Karpas-422 (cell line): ENCODE measurements around the gene BHLHA9. TPM values are rescaled to one million over a fixed set of nuclear protein-coding genes. Genes with fewer than 3 reads are reported as not detected.

Experiments used
- DNase-seq: peaks from one replicate; pipeline ENCODE4 v3.0.0-alpha.2; 2015
- H2AFZ ChIP-seq: fragments of 200-600 bp; sonication (generic); 2 replicates; pipeline ENCODE4 v1.6.1; 2014; ENCODE audit warnings: antibody characterized with exemption, low read length, mixed read lengths
- H3K27ac ChIP-seq: fragments of 200-600 bp; sonication (generic); 2 replicates; pipeline ENCODE4 v1.5.1; 2014; ENCODE audit warnings: mild to moderate bottlenecking, low read length, moderate library complexity
- H3K27me3 ChIP-seq: fragments of 200-600 bp; sonication (generic); 2 replicates; pipeline ENCODE4 v1.6.1; 2014; ENCODE audit warnings: low read length, mixed read lengths
- H3K36me3 ChIP-seq: fragments of 200-600 bp; sonication (generic); 2 replicates; pipeline ENCODE4 v1.6.1; 2014; ENCODE audit warnings: low read length, mixed read lengths; ENCODE audit not compliant: insufficient read depth
- H3K4me1 ChIP-seq: fragments of 200-600 bp; sonication (generic); 2 replicates; pipeline ENCODE4 v1.6.1; 2014; ENCODE audit warnings: mild to moderate bottlenecking, low read length, mixed read lengths
- H3K4me2 ChIP-seq: fragments of 200-600 bp; sonication (generic); 2 replicates; pipeline ENCODE4 v1.6.1; 2014; ENCODE audit warnings: low read length, low read depth, mild to moderate bottlenecking; ENCODE audit not compliant: poor library complexity, severe bottlenecking
- H3K4me3 ChIP-seq: fragments of 200-600 bp; sonication (generic); 2 replicates; pipeline ENCODE4 v1.5.1; 2014; ENCODE audit warnings: mild to moderate bottlenecking, antibody characterized with exemption, low read length, mixed read lengths
- H3K79me2 ChIP-seq: fragments of 200-600 bp; sonication (generic); 2 replicates; pipeline ENCODE4 v1.6.1; 2014; ENCODE audit warnings: mild to moderate bottlenecking, low read length, mixed read lengths
- H3K9ac ChIP-seq: fragments of 200-600 bp; sonication (generic); 2 replicates; pipeline ENCODE4 v1.6.0; 2014; ENCODE audit warnings: low read length
- H3K9me2 ChIP-seq: fragments of 200-600 bp; sonication (generic), shearing (Covaris generic); replicated peaks from 2 replicates; pipeline ENCODE4 v1.6.0; 2014; ENCODE audit warnings: mild to moderate bottlenecking, low read length, moderate library complexity; ENCODE audit not compliant: insufficient read depth
- H3K9me3 ChIP-seq: fragments of 300-700, 200-600 bp; sonication (generic); 2 replicates; pipeline ENCODE4 v1.6.1; 2014; ENCODE audit warnings: low read length, mixed read lengths
- H4K20me1 ChIP-seq: fragments of 200-600 bp; sonication (generic); 2 replicates; pipeline ENCODE4 v1.6.1; 2014; ENCODE audit warnings: mild to moderate bottlenecking, antibody characterized with exemption, low read length, low read depth; ENCODE audit not compliant: insufficient read depth
- total RNA-seq: library from RNA; depleted of rRNA; stranded (reverse); fragments of >200 nt; shearing (Covaris generic); gene quantifications from 2 replicates; pipeline ENCODE4 v1.2.3, GENCODE V29; 2014; ENCODE audit warnings: low replicate concordance; rRNA removed

BHLHA9 gene
- total RNA-seq, 1 experiment from 2014 or later: not detected

GRCh38 chr17:1313270-1314005 is 43.2 kb downstream of the BHLHA9 start:
- H3K36me3 ChIP-seq: no peaks in the 10 kb centered on the region
- no peaks in the 10 kb centered on the region for H3K27me3 ChIP-seq
- H3K4me3 ChIP-seq: no peak overlapping the region
- H3K4me2 ChIP-seq: no peak overlapping the region
- H4K20me1 ChIP-seq: no peaks in the 10 kb centered on the region
- H3K9ac ChIP-seq: no peak overlapping the region
- H3K4me1 ChIP-seq: no peaks in the 10 kb centered on the region
- H3K9me2 ChIP-seq: no peaks in the 10 kb centered on the region
- no peak for DNase-seq
- H3K9me3 ChIP-seq: no peaks in the 10 kb centered on the region
- H2AFZ ChIP-seq: no peak overlapping the region
- no peak overlapping the region for H3K27ac ChIP-seq
- H3K79me2 ChIP-seq: no peaks in the 10 kb centered on the region

GRCh38 chr17:1315409-1315808 is 45.2 kb downstream of the BHLHA9 start:
- H3K4me2 ChIP-seq: no peak overlapping the region
- H4K20me1 ChIP-seq: no peaks in the 10 kb centered on the region
- H3K27me3 ChIP-seq: no peaks in the 10 kb centered on the region
- DNase-seq: no peak
- no peak overlapping the region for H3K4me3 ChIP-seq
- H3K9ac ChIP-seq: no peak overlapping the region
- no peaks in the 10 kb centered on the region for H3K79me2 ChIP-seq
- no peaks in the 10 kb centered on the region for H3K9me3 ChIP-seq
- no peak overlapping the region for H3K27ac ChIP-seq
- no peaks in the 10 kb centered on the region for H3K9me2 ChIP-seq
- H3K4me1 ChIP-seq: no peaks in the 10 kb centered on the region
- H2AFZ ChIP-seq: no peak overlapping the region
- H3K36me3 ChIP-seq: no peaks in the 10 kb centered on the region

GRCh38 chr17:1315891-1316403 is 45.7 kb downstream of the BHLHA9 start:
- Histone ChIP-seq H3K9ac (no peak overlapping the region), H3K27me3 (no peaks in the 10 kb centered on the region), H2AFZ (no peak overlapping the region), H3K9me3 (no peaks in the 10 kb centered on the region), H3K36me3 (no peaks in the 10 kb centered on the region), H3K4me2 (no peak overlapping the region), H3K79me2 (no peaks in the 10 kb centered on the region), H3K27ac (no peak overlapping the region), H3K4me1 (no peaks in the 10 kb centered on the region), H3K4me3 (no peak overlapping the region), H3K9me2 (no peaks in the 10 kb centered on the region), H4K20me1 (no peaks in the 10 kb centered on the region)
- no peak for DNase-seq

Other genes starting within 250 kb of the BHLHA9 start
- gene ABR, start 90.5 kb upstream of the BHLHA9 start, total RNA-seq: 113 and 165 TPM in 2 replicates
- gene TRARG1, start 9.2 kb downstream of the BHLHA9 start, total RNA-seq: not detected in 2 replicates
- gene YWHAE, start 129.8 kb downstream of the BHLHA9 start, total RNA-seq: 189 and 298 TPM in 2 replicates
- gene CRK, start 185.8 kb downstream of the BHLHA9 start, total RNA-seq: 14.1 and 19.5 TPM in 2 replicates
- 14.7 and 20.5 TPM in 2 replicates for gene MYO1C, start 222.2 kb downstream of the BHLHA9 start, total RNA-seq
- 61.7 and 102 TPM in 2 replicates for gene INPP5K, start 246.2 kb downstream of the BHLHA9 start, total RNA-seq